ENCODE data around the gene SPSB1.

- TF ChIP-seq SUZ12 (IDR thresholded peaks at IDR 0.05; ENCODE audit: unreplicated experiment) (no peak), CTCF (IDR thresholded peaks at IDR 0.05 in 2 of 3, conservative IDR thresholded peaks at IDR 0.05 in 1 of 3; ENCODE audit: control insufficient read depth in 2 of 3, extremely low read depth in 1 of 3, insufficient read depth in 1 of 3, low read depth in 3 of 3, low read length in 3 of 3) (no peak), ZNF384 (IDR thresholded peaks at IDR 0.05; ENCODE audit: borderline replicate concordance, low read depth, low read length) (no peak)
These were observed 48.0 kb upstream of the SPSB1 start for GRCh38 chr1:9244501-9245229.

All from GM12878 (cell line).